Astrocyte of the spinal cord (primary cell): Measurements from ENCODE around the gene TENM4.

Experiments used
- DNase-seq: peaks from one replicate; pipeline ENCODE4 v3.0.0; 2011; ENCODE audit warnings: low read depth, low spot score
- H3K4me3 ChIP-seq: 2 replicates; pipeline ENCODE4 v1.5.1; 2011; ENCODE audit warnings: low read depth, mild to moderate bottlenecking, low read length, moderate library complexity
- CTCF ChIP-seq: IDR thresholded peaks from 2 replicates; pipeline ENCODE4 v1.5.1; 2012; ENCODE audit warnings: low read depth, mild to moderate bottlenecking, low read length, inconsistent platforms
- in situ Hi-C: cut with HindIII; loops from 2 replicates; pipeline ENCODE4 v1.10.0; 2017; ENCODE audit warnings: low sequenced_read_pairs

TENM4 gene

DNA sequence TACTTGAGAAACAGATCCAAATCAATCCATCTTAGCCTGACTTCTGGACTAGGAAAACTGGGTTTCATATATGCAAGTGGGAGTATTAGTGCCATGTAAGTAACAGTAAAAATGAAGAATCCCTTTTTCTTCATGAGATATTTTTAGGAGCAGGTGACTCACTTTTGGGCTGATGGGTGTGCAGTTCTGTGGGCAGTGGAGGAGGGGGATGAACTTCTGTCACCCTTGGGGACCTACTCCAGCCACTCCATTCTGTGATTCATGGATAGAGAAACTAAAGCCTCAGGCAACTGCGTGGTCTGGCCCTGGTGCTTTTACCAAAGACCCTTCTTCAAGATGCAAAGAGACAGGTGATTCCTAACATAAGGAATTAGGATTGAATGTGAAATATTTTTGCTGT, 657.5 kb downstream of the TENM4 start:
- TF ChIP-seq CTCF, result no peak
- in situ Hi-C loops, result no loop called here
- no peak for DNase-seq
- no peak overlapping the region for H3K4me3 ChIP-seq

- DNase-seq, result no peak
- in situ Hi-C loops, result no loop called here
- no peak for TF ChIP-seq CTCF
- H3K4me3 ChIP-seq, result no peak overlapping the region
These were observed 658.1 kb downstream of the TENM4 start for GRCh38 chr11:78782725-78783124.

GRCh38 chr11:78780889-78781288, 659.9 kb downstream of the TENM4 start:
- H3K4me3 ChIP-seq, result no peak overlapping the region
- in situ Hi-C loops, result no loop called here
- no peak for DNase-seq
- no peak for TF ChIP-seq CTCF

- no peak overlapping the region for H3K4me3 ChIP-seq
- in situ Hi-C loops, result no loop called here
- DNase-seq, result no peak
- TF ChIP-seq CTCF, result no peak
These were observed 667.3 kb downstream of the TENM4 start for GRCh38 chr11:78773492-78773891.

DNA sequence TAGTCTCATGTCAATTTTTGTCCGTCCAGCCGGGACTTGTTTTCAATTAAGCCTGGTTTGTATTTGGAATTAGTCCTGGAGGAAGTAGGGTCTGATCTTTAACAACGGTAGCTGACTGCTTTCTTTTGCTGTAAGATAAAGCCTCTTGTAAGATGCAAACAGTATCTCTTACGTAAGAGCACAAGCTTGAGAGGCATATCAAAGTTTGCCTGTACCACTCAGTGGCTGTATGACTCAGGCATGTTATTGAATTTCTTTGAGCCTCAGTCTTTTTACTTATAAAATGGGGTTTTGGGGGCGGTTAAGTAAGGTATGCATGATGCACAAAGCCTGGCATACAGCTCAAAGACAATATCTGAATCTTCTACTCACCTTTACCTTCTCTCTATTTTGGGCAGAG, 667.8 kb downstream of the TENM4 start:
- no peak for TF ChIP-seq CTCF
- no peak overlapping the region for H3K4me3 ChIP-seq
- no peak for DNase-seq
- in situ Hi-C loops, result no loop called here

- in situ Hi-C loops, result no loop called here
- no peak for TF ChIP-seq CTCF
- no peak for DNase-seq
- no peak overlapping the region for H3K4me3 ChIP-seq
These were observed 668.6 kb downstream of the TENM4 start for GRCh38 chr11:78772186-78772585.

DNA sequence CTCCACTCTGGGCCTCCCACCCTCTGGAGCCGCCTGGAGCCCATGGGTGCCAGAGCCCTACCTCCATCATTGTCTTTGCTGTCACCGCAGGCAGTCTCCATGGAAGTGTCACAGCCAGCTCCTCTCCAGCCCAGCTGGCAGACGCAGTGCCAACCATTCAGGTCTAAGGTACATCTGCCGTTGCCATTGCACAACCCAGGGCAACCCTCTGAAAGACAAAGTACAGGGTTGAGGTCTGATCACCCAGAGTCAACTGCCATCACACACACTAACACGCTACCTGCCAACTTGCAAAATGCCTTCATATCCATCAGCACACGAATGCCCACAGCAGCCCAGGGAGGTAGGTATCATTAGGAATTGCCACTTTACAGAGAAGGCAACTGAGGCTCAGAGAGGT, 669.9 kb downstream of the TENM4 start:
- H3K4me3 ChIP-seq, result no peak overlapping the region
- TF ChIP-seq CTCF, result no peak
- no peak for DNase-seq
- in situ Hi-C loops, result no loop called here
